GM18951 (cell line): ENCODE data around the gene DOCK9.

Experiments
- POLR2A ChIP-seq: IDR thresholded peaks from 4 replicates; pipeline ENCODE4 v1.6.1; 2011; ENCODE audit warnings: mild to moderate bottlenecking; ENCODE audit not compliant: insufficient read length, insufficient read depth; ENCODE audit errors: extremely low read depth
- in situ Hi-C: fragments of 300-500 bp; cut with MboI; formaldehyde crosslinking; loops from one replicate; pipeline ENCODE4 v1.12.0; 2022; ENCODE audit warnings: low sequenced_read_pairs, mixed read lengths, inconsistent platforms; ENCODE audit not compliant: unreplicated experiment

The DOCK9 gene

DNA sequence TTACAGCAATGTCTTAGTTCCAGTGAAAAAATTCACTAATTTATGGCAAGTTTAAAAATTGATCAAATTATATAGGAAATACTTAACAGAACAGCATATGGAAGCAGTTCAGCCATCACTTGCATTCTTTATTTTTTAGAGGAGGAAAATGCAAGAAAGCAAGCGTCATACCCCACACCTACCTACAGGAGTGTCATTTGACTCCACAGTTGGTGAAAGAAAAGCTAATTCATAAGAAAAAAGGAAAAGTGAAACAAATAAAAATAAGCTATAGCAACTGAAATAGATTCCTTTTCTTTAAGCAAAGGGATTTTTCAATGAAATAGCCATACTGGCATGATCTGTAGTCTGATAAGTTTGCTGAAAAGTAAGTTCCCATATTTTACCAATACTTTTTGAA, 111.0 kb downstream of the DOCK9 start:
- TF ChIP-seq POLR2A: no peak
- in situ Hi-C loops: loop anchor here (25.0 kb wide), 1 partner anchor 395 kb away; the partner anchor contains the start of gene GPR18

DNA sequence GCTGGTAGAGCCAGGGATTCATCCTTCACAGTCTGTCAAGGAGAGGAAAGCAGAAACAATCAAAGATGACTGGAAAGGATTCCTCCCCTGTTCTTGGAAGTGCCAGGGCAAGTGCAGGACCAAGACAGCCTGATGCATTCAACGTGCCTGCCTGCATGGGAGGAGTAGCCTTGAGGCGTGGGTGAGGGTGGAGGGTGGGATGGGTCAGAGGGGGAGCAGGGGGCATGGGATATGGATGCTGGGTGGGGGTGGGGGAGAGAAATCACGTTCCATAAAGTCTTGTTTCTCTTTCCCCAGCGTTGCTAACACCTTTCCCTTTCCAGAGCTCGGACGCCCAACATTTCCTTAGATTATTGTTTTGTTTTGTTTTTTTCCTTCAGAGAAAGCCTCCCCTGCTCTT, 117.4 kb downstream of the DOCK9 start:
- in situ Hi-C loops: loop anchor here (25.0 kb wide), 1 partner anchor 402 kb away; the partner anchor contains the start of gene GPR18

DNA sequence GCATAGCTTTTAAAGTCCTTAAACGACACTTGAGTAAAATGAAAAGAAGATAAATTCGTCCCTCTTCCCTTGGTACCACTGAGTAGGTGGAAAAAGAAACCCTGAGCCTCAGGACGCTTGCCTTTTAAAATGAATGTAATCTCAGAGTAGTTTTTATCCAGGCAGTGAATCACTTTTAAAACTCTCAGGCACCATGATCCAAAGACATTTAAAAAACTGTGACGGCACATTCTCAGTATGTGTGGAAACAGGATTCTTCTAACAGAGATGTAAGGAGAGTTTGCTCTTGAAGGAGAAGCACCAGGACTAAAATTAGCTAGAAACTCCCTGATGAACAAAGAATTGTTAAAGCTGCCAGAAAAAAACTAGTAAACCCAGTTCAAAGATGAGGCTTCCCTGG, 119.7 kb downstream of the DOCK9 start:
- in situ Hi-C loops: loop anchor here (25.0 kb wide), 1 partner anchor 404 kb away; the partner anchor contains the start of gene GPR18
- no peak for TF ChIP-seq POLR2A

More for the DNA sequence above, 117.4 kb downstream of the DOCK9 start:
- no peak for TF ChIP-seq POLR2A

DNA sequence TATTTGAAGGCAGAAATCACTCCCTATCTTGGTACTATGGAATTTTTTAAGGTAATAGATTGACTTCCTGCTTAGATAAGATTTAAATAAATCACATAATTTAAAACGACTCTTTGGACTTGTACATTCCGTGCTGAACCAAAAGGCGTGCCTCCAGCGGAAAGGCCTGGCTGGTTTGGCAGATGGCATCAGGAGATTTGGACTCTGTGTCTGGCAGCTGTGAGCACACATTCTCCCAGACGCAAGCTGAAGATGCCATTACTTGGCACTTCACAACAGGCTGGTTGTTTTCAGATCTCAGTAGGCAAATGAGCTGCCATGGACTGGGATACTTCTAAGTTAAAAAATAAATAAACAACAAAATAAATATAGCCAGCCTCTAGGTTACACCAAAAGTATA, 120.9 kb downstream of the DOCK9 start:
- no peak for TF ChIP-seq POLR2A
- in situ Hi-C loops: loop anchor here (25.0 kb wide), 1 partner anchor 405 kb away; the partner anchor contains the start of gene GPR18

DNA sequence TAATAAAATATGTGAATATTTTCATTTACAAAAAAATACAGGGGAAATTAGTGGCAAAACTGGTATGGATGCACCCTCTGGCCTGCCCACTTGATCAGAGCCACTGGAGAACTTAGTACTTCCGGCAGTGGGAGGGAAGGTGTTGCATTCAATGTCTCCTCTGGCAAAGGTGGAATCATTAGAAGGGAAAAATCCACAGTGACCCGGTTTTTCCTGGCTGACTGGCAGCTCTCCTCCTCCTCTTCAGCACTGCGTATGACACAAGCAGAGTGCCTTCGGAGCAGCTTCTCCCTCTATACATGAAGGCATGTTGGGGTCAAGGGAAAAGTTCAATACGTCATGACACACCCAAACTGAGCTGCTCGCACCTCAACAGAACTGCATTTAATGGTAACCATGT, 123.4 kb downstream of the DOCK9 start:
- in situ Hi-C loops: loop anchor here (25.0 kb wide), 1 partner anchor 408 kb away; the partner anchor contains the start of gene GPR18
- no peak for TF ChIP-seq POLR2A

DNA sequence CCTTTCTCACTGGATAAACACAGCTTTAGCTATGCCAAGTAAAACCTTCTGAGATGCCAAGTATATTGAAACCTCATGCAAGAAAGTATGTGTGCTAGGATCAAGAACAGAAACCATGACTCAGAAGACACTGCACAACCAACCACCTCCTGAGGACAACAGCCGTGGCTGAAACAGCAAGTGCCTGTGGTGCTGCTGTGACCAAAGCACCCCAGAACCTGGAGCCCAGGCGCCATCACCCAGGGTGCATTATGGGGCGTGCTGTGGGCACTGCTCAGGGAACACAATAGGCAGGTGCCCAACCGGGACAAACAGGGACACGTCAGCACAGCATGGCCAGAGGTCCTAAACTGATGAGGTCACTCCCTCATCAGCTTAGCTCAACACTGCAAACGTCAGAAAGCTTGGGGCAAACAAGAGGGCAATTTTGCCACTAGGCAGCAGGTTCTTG, 124.1 kb downstream of the DOCK9 start:
- TF ChIP-seq POLR2A: no peak
- in situ Hi-C loops: loop anchor here (25.0 kb wide), 1 partner anchor 409 kb away; the partner anchor contains the start of gene GPR18

DNA sequence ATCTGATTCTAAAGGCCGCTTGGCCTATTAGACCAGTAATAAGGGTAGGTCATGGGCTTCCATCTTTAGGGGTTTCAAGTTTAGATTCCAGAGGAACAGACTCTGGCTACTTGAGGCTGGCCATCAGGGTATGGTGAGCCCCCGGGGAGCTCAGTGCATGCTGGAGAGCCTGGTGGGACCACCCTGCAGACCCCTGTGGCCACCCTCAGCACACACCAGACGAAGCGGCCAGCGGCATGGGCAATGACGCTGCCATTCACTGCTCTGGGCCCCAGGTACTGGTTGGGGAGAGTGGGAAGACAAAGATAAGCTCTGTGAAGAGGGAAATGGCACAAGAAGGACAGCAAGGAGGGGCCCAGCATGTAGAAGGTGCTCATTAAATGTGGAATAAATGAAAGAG, 126.6 kb downstream of the DOCK9 start:
- in situ Hi-C loops: loop anchor here (25.0 kb wide), 1 partner anchor 411 kb away; the partner anchor contains the start of gene GPR18
- TF ChIP-seq POLR2A: no peak

DNA sequence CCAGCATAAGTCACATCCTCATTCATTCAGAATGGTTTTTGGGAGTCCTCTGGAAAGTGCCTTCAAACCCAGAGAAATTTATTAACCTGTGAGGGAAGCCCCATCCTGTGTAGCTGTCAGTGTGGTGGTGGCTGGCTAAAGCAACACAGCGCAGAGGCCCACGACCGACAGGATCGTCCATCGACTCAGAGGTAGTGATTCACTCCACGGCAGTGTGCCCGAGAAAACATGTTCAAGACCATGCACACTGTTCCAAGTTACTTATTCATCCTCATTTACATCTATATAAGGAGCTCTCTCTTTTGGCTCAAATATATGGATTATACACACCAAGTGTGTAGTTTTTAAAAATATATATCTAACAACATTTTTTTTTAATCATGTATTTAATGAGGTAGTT, 129.1 kb downstream of the DOCK9 start:
- in situ Hi-C loops: loop anchor here (25.0 kb wide), 2 partner anchors 411 to 986 kb away; no protein-coding TSS in a partner anchor
- no peak for TF ChIP-seq POLR2A

DNA sequence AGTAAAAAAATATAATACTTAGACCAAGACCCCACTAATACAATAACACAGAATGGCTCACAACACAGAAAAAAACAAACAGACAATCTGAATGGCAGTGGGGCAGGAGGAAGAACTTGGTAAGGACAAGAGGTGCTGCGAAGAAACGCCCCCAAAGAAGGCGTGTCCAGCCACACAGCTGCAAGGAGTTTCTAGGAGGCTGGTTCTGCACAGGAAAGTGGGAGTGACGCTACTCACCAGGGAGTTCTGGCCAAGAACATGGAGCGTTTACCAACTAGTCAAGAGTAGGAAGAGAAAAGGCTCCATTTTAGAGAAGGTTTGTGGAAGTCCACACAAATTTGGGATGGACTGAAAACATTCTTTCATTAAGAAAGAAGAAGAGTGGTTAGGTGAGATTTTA, 130.1 kb downstream of the DOCK9 start:
- in situ Hi-C loops: loop anchor here (25.0 kb wide), 2 partner anchors 410 to 985 kb away; no protein-coding TSS in a partner anchor
- no peak for TF ChIP-seq POLR2A

DNA sequence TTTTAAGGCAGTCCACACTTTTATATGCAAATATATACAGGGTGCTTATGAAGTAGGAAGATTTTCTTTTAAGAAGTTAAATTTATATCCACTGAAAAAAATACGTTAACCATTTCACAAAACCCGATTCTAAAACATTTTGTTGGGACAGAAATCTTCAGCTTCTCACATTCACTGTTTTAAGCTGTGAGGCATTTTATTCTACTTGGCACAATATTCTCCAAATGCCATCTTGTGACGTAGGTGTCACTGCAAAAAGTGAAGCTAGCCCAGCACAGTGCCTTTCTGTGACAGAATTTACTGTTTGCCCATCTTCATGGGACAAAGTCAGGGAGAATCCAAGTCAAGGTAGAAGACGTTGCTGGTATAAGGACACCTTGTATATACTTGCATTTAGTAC, 130.9 kb downstream of the DOCK9 start:
- in situ Hi-C loops: loop anchor here (25.0 kb wide), 2 partner anchors 410 to 985 kb away; no protein-coding TSS in a partner anchor
- no peak for TF ChIP-seq POLR2A

DNA sequence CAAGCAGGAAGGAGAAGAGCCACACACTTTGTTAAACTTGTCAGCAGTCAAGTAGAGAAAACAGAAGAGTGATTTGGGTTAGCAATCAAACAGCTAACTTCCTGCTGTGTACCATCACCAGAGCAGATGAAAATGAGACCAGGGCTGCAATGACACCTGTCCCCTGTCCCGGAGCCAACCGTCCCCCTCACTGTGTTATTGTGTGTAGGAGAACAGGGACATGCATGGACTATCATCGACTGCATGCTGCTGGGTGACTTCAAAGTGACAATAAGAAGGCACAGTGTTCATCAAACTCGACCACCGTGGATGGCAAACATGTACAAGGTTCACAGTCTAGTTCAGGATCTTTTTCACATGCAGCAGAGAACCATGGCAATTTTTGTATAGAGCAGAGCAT, 131.3 kb downstream of the DOCK9 start:
- no peak for TF ChIP-seq POLR2A
- in situ Hi-C loops: loop anchor here (25.0 kb wide), 2 partner anchors 409 to 984 kb away; no protein-coding TSS in a partner anchor

DNA sequence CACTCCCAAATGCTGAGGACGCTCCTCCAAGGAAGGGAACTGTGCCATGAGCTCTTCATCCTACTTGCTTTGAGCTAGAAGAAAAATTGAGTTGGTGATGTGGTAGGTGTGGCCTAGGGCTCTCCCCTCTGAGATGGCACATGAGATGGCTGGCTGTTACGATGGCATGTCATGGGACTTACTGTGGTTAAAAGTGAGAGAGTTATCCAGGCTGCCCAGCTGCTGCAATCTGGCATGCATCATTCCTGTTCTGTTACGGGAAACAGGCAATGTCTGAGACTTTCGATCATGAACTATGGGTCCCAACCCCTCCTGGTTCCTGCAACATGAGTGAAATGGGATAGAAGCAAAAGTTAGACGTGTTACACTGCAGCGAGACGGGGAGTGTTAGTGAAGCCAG, 132.1 kb downstream of the DOCK9 start:
- in situ Hi-C loops: loop anchor here (25.0 kb wide), 2 partner anchors 408 to 983 kb away; no protein-coding TSS in a partner anchor
- TF ChIP-seq POLR2A: no peak

DNA sequence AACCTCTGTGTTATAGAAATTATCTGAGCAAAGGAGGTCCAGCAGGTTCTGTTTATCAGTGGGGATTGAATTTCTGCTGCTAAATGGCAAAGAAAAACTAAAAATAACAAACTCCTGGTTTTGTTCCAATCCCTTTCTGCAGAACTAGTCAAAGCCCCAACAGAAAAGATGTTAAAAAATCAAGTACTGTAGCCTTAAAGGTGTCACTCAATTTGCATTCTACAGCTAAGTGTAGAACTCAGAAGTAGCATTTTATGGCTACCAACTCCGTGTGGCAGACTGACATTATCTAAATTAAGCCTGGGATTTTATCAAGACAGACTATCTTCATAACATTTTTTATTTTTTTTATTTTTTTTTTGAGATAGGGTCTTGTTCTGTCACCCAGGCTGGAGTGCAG, 133.8 kb downstream of the DOCK9 start:
- TF ChIP-seq POLR2A: no peak
- in situ Hi-C loops: loop anchor here (25.0 kb wide), 2 partner anchors 407 to 982 kb away; no protein-coding TSS in a partner anchor

DNA sequence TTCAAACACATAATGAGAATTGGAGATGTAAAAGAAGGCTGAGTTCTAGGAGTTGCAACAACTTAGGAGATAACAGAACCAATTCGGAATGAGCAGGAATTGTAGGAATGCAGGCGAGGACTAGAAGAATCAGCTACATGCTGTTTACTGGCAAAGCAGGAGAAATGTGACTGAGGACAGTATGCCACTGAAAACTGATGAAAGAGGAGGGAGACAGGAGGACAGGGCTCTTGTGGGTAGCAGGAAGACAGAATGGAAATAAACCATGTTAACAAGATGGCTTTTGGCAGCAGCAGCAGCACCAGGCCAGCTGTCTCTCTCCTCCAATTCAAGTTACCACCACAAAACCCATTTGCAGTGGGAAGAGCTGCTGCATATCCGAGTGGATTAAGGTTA, 134.4 kb downstream of the DOCK9 start:
- in situ Hi-C loops: loop anchor here (25.0 kb wide), 2 partner anchors 406 to 981 kb away; no protein-coding TSS in a partner anchor
- TF ChIP-seq POLR2A: no peak
